ENCODE results near the gene HYAL2.
A peak's percentile ranks its signal among the peaks of the same experiment; 100 is the strongest.

Gene HYAL2, protein sequence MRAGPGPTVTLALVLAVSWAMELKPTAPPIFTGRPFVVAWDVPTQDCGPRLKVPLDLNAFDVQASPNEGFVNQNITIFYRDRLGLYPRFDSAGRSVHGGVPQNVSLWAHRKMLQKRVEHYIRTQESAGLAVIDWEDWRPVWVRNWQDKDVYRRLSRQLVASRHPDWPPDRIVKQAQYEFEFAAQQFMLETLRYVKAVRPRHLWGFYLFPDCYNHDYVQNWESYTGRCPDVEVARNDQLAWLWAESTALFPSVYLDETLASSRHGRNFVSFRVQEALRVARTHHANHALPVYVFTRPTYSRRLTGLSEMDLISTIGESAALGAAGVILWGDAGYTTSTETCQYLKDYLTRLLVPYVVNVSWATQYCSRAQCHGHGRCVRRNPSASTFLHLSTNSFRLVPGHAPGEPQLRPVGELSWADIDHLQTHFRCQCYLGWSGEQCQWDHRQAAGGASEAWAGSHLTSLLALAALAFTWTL
- total RNA-seq, result 3.8 to 7.8 (median 5.7) reads per million in 4 experiments

DNA sequence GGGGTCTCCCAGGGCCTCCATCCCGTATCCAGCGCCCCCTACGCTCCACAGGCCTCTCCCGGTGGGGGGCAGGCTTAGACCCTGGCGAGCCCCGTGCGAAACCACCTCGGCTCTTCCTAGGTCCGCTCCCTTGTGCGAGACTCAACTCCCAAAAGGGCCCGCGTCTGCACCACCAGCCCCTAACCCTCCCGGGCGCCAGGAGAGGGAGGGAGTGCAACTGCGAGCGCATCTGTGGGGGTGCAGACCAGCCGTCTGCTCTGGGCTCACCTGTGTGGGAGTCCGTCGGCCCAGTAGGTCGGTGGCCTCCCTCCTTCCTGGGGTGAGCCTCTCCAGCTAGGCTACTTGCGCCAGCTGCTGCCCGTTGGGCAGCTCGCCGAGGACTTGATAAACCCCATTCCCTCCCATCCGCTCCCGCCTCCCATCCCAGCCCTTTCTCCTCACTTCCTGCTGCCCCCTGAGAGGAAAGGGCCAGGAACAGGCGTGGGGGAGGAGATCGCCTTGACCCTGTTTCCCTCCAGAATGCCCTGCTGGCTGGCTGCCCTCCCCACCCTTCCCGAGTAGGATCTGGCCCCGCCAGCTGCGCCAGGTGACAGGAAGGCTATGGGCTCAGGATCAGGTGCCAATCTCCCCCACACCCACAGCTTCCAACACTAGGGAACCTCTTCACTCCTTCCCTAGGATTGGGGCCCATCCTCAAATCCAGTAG, at the start of gene HYAL2:
Gene HYAL2, minus strand, starts transcription at position 360 of the 706 bp plus-strand sequence. CDS start 2,256 bp downstream, outside the sequence.
- no peak for DNase-seq

- no peak for DNase-seq
These were observed 48.7 kb upstream of the HYAL2 start for GRCh38 chr3:50371133-50371685.

DNA sequence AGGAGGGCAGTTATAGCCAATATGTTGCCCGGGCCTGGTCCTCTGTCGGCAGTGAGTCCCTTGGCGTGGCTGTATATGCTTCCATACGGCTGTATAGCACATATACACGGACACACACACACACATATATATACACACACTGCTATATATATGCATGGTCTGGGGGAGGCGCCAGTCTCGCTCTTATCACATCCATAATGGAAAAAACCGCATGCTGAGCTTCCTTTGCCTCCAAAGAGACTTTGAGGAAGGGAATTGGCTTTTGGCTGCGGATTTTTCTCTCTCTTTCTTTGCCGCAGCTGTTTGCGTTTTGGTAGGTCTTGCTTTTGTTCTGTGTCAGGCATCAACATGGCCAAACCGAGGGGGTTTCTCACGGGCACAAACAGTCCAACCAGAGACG, 48.0 kb upstream of the HYAL2 start:
- DNase-seq, result no peak

DNA sequence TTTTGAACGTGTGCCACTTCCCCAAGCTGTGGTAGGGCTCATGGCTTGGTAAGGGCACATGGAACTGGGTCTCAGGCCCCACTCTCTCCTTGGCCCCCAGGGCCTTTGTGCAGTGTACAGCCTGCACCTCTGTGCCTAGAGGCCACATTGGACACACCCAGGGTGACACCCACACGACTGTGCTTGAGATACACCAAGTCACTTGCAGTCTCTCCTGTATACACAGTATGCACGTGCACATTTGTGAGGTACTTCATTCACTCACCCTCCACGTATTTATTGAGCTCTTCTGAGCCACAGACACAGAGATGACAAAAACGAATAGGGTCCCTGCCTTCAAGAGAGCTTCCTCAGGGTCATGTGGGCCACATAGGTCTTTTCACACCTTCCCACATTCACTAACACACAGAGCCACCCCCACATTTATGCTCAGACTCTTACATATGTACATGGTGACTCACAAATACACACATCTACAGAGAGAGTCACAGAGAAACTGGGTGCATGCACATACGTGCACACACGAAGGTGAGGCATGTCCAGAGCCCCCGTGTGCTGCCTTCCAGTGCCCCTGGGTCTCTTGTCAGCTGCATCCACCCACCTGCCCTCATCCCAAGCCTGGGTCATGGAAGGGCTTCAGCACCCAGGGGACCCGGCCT, 46.6 kb upstream of the HYAL2 start:
- DNase-seq, result no peak

DNA sequence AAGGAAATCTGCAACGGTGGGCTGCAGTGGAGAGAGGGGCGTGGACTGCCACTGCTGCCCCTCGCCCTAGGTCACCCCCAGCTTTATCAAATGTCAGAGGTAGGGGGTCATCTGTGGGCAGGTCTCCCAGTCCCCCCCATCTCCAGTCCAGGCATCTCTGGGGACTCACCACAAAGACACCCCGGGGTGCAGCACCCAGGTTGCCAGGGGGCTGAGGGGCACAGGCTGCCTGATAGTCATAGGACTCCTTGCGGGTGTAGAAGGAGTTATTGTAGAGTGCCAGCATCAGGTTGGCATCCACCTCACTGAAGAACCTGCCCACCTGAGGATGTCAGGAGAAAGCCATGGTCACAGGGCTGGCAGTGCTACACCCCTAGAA, 43.3 kb upstream of the HYAL2 start:
- DNase-seq, result no peak

DNA sequence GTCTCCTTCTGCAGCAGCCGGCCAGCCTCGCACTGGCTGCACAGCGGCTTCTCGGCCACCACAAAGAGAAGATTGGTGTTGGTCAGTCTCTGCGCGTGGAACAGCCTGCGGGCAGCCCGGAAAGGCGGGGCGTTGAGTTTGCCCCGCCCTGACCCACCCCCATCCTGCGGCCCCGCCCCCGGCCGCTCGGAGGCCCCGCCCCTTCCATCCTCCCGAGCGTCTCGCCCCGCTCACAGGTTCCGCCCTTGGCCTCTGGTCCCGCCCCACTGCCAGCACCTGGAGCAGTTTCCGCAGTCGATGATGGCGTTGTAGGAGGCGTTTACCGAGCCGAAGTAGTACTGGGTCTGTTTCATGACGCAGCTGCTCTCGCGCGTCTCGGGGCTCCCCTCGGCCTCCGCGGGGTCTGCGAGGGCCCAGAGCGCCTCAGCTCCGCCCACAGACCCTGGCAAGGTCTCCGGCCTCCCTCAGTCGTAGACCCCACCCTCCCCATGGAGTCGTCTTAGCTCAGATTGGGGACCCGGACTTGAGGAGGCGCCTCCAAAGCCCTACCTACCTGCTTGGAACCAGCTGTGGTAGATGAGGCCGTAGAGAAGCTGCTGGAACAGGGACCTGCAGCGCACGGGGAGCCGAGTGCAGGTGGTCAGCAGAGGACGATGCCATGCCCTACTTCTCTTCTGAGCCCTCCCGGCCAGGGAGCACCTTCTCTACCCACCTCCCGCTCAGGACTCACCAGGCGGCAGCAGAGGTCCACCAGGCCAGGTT, 42.7 kb upstream of the HYAL2 start:
- DNase-seq, result peak; percentile 92

- DNase-seq, result no peak
These were observed 42.1 kb upstream of the HYAL2 start for GRCh38 chr3:50364573-50365079.

DNA sequence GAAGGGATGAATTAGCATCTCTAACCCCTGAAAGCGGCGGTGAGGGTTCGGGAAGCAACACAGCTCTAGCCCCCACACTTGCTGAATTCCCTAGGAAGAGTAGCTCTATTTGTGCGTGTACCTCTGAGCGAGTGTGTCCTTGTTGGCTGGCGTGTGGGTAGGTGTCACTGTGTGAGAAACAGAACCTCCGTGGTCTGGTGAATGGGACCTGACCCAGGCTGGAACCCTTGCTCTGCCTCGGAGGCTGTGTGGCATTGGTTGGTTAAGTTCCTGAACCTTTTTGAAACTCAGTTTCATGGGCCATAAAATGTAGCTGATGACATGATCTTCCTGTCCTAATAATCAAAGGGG, 37.2 kb upstream of the HYAL2 start:
- no peak for DNase-seq

- peak; percentile 92 for DNase-seq
These were observed 36.6 kb upstream of the HYAL2 start, which contains the start of gene TMEM115 for GRCh38 chr3:50358911-50359759. Gene TMEM115 (minus strand): TSS chr3:50359521. CDS start chr3:50359063, 458 bp downstream.

GRCh38 chr3:50358355-50358910, 35.9 kb upstream of the HYAL2 start:
- no peak for DNase-seq

- no peak for DNase-seq
These were observed 34.9 kb upstream of the HYAL2 start for GRCh38 chr3:50357481-50357880.

- DNase-seq, result no peak
These were observed 34.0 kb upstream of the HYAL2 start for GRCh38 chr3:50356553-50356952.

GRCh38 chr3:50355829-50356552, 33.4 kb upstream of the HYAL2 start:
- no peak for DNase-seq

DNA sequence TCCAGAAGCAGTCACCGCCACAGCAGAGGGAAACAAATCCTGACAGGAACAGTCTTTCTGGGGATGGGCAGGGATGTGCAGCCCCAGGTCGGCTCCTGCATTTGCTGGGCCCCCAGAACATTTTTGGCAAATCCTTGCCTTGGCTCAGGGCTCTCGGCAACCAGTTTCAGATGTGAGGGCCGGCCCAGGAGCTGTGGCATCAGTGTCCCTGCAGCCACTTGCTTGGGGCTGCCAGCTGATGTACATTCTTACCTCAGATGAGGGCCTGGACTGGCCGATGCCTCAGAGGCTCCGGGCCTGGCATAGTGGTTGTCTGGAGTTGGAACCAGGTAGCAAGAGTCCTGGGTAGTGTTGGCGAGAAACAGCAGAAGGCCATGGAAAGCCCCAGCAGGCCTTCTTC, 32.3 kb upstream of the HYAL2 start:
- no peak for DNase-seq

GRCh38 chr3:50354186-50354764, 31.7 kb upstream of the HYAL2 start:
- DNase-seq, result no peak

- DNase-seq, result no peak
These were observed 30.9 kb upstream of the HYAL2 start for GRCh38 chr3:50353245-50354004.

DNA sequence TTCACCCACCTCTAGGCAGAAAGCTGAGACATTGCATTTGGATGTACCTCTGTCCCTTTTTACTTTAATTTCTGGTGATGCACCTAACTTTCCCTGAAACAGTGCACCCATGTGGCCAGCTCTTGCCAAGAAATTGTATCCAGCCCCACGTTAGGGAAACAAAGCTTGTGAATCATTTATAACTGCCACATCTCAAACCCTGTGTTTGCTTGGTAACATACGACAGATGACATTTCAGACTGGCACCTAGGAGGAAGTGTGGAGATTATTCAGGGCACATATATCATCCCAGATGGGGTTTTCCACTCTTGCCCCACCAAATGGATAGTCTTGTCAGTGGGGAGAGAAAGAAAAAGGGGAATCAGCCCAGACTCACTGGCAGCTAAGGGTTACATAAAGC, 30.2 kb upstream of the HYAL2 start:
- no peak for DNase-seq

DNA sequence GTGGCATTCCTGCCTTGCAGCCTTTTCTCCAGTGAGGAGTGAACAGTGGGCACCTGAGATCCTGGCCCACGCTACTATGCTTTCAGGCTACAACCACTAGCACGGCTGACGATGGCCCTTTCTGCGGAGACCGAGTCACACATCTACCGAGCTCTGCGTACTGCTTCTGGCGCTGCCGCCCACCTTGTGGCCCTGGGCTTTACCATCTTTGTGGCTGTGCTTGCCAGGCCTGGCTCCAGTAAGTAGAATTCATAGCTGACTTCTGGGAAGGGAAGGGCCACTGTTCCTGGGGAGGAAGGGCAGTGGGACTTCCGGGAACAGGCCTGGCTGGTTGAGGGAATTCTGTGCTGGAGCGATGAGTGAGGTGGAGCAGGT, 28.8 kb upstream of the HYAL2 start:
- DNase-seq, result no peak
